WI38 (cell line): ENCODE results near the gene NT5E.

Experiments used
- H3K4me3 ChIP-seq: 2 replicates; pipeline ENCODE4 v1.5.1; 2011; ENCODE audit warnings: low read depth, mild to moderate bottlenecking, control low read depth, low read length
- CTCF ChIP-seq: IDR thresholded peaks from 2 replicates; pipeline ENCODE4 v1.5.1; 2012; ENCODE audit warnings: low read depth, mild to moderate bottlenecking, control low read depth, low read length

Gene NT5E

GRCh38 chr6:85460921-85461797 is 11.3 kb downstream of the NT5E start:
- H3K4me3 ChIP-seq = no peak overlapping the region
- no peak for TF ChIP-seq CTCF

- H3K4me3 ChIP-seq = no peak overlapping the region
- no peak for TF ChIP-seq CTCF
Measured at GRCh38 chr6:85461798-85462170, 11.9 kb downstream of the NT5E start.

GRCh38 chr6:85462673-85463072 is 12.8 kb downstream of the NT5E start:
- H3K4me3 ChIP-seq = no peak overlapping the region
- no peak for TF ChIP-seq CTCF

GRCh38 chr6:85463621-85464259 is 13.9 kb downstream of the NT5E start:
- H3K4me3 ChIP-seq = no peak overlapping the region

GRCh38 chr6:85464260-85464644 is 14.4 kb downstream of the NT5E start:
- peak overlapping the region; percentile 23; the same call in 1 of the 2 replicates for H3K4me3 ChIP-seq
- TF ChIP-seq CTCF = no peak

More at GRCh38 chr6:85463621-85464259, 13.9 kb downstream of the NT5E start:
- TF ChIP-seq CTCF = no peak

- TF ChIP-seq CTCF = no peak
- H3K4me3 ChIP-seq = peak overlapping the region; percentile 23; the same call in 1 of the 2 replicates
Measured at GRCh38 chr6:85464722-85465150, 14.9 kb downstream of the NT5E start.

- TF ChIP-seq CTCF = no peak
- H3K4me3 ChIP-seq = no peak overlapping the region
Measured at GRCh38 chr6:85465762-85466161, 15.9 kb downstream of the NT5E start.
